Measurements from ENCODE around the gene ARMC2. TPM values are rescaled to one million over a fixed set of nuclear protein-coding genes. Genes with fewer than 3 reads are reported as not detected.
"Not testable (repeated sequence)": the region's sequence is repeated elsewhere in the genome, so short reads cannot be mapped to it uniquely, and the experiment has no call there.

Gene ARMC2
- total RNA-seq, 2 experiments from 2014 or later, result 12.2 to 13.6 TPM

- Mint-ChIP-seq H3K9me3 (peaks cover 2% of the 10 kb centered on the region), H3K27me3 (peaks cover 2% of the 10 kb centered on the region), H3K4me1 (peaks cover 15% of the 10 kb centered on the region), H3K36me3 (ENCODE audit: low read depth) (no peaks in the 10 kb centered on the region), H3K27ac (no peak overlapping the region), H3K4me3 (no peak overlapping the region)
- DNase-seq, result no peak
- ChIA-PET POLR2A (no interaction called here), CTCF (interaction anchor here (1.4 kb wide), 1 partner anchor 265 kb away, joined by 6 read pairs; no protein-coding TSS in a partner anchor)
Observed at GRCh38 chr6:108809211-108809610, 39.0 kb upstream of the ARMC2 start.

DNA sequence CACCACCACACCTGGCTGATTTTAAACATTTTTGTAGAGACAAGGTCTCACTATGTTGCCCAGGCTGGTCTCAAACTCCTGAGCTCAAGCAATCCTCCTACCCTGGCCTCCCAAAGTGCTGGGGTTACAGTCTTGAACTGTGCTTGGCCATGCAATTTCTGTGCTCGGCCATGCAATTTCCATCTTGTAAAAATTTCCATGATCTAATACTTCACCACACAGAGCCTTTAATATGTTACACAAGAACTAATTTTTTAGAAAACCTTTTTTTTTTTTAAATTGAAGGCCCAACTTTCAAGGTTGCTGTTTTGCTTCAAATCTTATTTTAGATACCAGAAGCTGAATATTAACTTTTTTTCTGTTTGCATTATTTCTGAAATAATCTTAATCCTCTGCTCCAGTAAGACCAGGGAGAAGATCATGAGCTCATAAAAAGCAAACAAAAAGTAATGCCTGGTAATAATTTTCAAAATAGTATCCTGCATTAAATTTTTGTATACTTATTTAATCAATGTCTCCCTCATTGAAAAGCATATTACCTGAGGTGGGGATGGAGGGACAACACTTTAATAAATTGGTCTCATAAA is 38.1 kb upstream of the ARMC2 start:
- peaks cover 2% of the 10 kb centered on the region for H3K9me3 Mint-ChIP-seq
- peaks cover 10% of the 10 kb centered on the region for H3K27me3 Mint-ChIP-seq
- no peak overlapping the region for H3K4me3 Mint-ChIP-seq
- peaks cover 12% of the 10 kb centered on the region for H3K4me1 Mint-ChIP-seq
- H3K27ac Mint-ChIP-seq, result no peak overlapping the region
- no peak for DNase-seq
- ChIA-PET CTCF (interaction anchor here (1.4 kb wide), 1 partner anchor 266 kb away, joined by 6 read pairs; no protein-coding TSS in a partner anchor), POLR2A (no interaction called here)
- H3K36me3 Mint-ChIP-seq (ENCODE audit: low read depth), result no peaks in the 10 kb centered on the region

- POLR2A ChIA-PET, result no interaction called here
- CTCF ChIA-PET, result no interaction called here
Observed at GRCh38 chr6:108811490-108811889, 36.7 kb upstream of the ARMC2 start.

DNA sequence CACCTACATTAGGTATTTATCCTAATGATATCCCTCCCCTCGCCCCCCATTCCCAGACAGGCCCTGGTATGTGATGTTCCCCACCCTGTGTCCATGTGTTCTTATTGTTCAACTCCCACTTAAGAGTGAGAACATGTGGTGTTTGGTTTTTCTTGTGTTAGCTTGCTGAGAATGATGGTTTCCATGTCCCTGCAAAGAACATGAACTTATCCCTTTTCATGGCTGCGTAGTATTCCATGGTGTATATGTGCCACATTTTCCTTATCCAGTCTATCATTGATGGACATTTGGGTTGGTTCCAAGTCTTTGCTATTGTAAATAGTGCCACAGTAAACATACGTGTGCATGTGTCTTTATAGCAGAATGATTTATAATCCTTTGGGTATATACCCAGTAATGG is 35.0 kb upstream of the ARMC2 start:
- peaks cover 14% of the 10 kb centered on the region for H3K9me3 Mint-ChIP-seq
- H3K4me3 Mint-ChIP-seq; POLR2A ChIA-PET; H3K36me3 Mint-ChIP-seq (ENCODE audit: low read depth); CTCF ChIA-PET; DNase-seq; H3K4me1 Mint-ChIP-seq; H3K27ac Mint-ChIP-seq: not testable (repeated sequence)
- peaks cover 24% of the 10 kb centered on the region for H3K27me3 Mint-ChIP-seq

More at GRCh38 chr6:108811490-108811889, 36.7 kb upstream of the ARMC2 start:
- H3K27me3 Mint-ChIP-seq, result peaks cover 20% of the 10 kb centered on the region
- H3K9me3 Mint-ChIP-seq, result peaks cover 2% of the 10 kb centered on the region
- DNase-seq, result no peak
- no peaks in the 10 kb centered on the region for H3K4me1 Mint-ChIP-seq
- no peaks in the 10 kb centered on the region for H3K36me3 Mint-ChIP-seq (ENCODE audit: low read depth)
- H3K27ac Mint-ChIP-seq, result no peak overlapping the region
- no peak overlapping the region for H3K4me3 Mint-ChIP-seq

DNA sequence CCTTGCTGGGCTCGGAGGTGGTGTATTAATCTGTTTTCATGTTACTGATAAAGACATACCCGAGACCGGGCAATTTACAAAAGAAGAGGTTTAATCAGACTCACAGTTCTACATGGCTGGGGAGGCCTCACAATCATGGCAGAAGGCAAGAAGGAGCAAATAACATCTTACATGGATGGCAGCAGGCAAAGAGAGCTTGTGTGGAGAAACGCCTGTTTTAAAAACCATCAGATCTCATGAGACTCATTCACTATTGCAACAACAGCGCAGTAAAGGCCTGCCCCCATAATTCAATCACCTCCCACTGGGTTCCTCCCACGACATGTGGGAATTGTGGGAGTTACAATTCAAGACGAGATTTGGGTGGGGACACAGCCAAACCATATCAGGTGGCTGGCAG is 30.9 kb upstream of the ARMC2 start:
- H3K4me3 Mint-ChIP-seq; POLR2A ChIA-PET; DNase-seq; H3K27ac Mint-ChIP-seq; H3K36me3 Mint-ChIP-seq (ENCODE audit: low read depth); H3K4me1 Mint-ChIP-seq; CTCF ChIA-PET: not testable (repeated sequence)
- H3K27me3 Mint-ChIP-seq, result peaks cover 27% of the 10 kb centered on the region
- peaks cover 19% of the 10 kb centered on the region for H3K9me3 Mint-ChIP-seq

DNA sequence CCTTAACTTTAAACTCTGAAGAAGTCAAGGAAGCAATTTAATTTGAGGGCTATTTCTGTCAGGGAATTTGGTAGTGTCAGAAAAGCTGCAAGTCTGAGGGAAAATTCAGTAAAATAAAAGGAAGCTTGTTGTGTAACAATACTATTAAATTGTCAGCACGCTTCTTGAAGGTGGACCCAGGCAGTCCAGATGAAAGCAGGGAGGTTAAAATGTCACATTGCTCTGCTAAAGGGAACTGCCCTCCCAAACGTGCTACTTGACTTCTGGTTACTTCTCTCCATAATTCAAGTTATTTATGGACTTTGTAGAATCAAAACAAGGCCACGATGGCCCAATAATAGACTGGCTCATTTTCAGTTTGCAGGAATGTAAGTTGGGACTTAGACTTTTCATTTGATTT is 28.2 kb upstream of the ARMC2 start:
- POLR2A ChIA-PET, result no interaction called here
- peaks cover 9% of the 10 kb centered on the region for H3K36me3 Mint-ChIP-seq (ENCODE audit: low read depth)
- H3K27me3 Mint-ChIP-seq, result peaks cover 18% of the 10 kb centered on the region
- H3K9me3 Mint-ChIP-seq, result peaks cover 23% of the 10 kb centered on the region
- CTCF ChIA-PET, result no interaction called here
- no peaks in the 10 kb centered on the region for H3K4me1 Mint-ChIP-seq
- no peak overlapping the region for H3K27ac Mint-ChIP-seq
- no peak for DNase-seq
- no peak overlapping the region for H3K4me3 Mint-ChIP-seq

- Mint-ChIP-seq H3K27me3 (peaks cover 2% of the 10 kb centered on the region), H3K27ac (no peak overlapping the region), H3K4me3 (no peak overlapping the region), H3K4me1 (peaks cover 4% of the 10 kb centered on the region), H3K9me3 (peaks cover 32% of the 10 kb centered on the region), H3K36me3 (ENCODE audit: low read depth) (peaks cover 16% of the 10 kb centered on the region)
- POLR2A ChIA-PET, result no interaction called here
- CTCF ChIA-PET, result interaction anchor here (2.2 kb wide), 1 partner anchor 16 kb away, joined by 5 read pairs; no protein-coding TSS in a partner anchor
- no peak for DNase-seq
Observed at GRCh38 chr6:108822401-108822800, 25.8 kb upstream of the ARMC2 start.

DNA sequence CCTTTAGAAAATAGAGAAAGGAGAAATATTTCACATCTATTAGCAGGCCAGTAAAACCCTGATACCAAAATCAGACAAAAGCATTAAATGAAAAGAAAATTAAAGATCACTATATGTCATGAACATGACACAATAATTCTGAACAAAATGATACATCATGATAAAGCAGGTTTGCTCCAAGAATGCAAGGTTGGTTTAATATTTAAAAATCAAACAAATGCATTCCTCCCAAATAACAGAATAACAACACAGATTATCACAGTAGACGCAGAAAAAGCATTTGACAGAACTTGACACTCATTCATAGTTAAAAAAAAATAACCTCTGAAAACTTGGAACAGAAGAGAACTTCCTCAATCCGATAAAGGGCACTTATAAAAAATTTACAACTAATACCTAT is 22.9 kb upstream of the ARMC2 start:
- POLR2A ChIA-PET, result no interaction called here
- peaks cover 7% of the 10 kb centered on the region for H3K27me3 Mint-ChIP-seq
- CTCF ChIA-PET, result no interaction called here
- H3K36me3 Mint-ChIP-seq (ENCODE audit: low read depth), result peaks cover 15% of the 10 kb centered on the region
- H3K27ac Mint-ChIP-seq, result no peak overlapping the region
- H3K9me3 Mint-ChIP-seq, result peaks cover 23% of the 10 kb centered on the region
- H3K4me3 Mint-ChIP-seq, result no peak overlapping the region
- peaks cover 12% of the 10 kb centered on the region for H3K4me1 Mint-ChIP-seq
- DNase-seq, result no peak

DNA sequence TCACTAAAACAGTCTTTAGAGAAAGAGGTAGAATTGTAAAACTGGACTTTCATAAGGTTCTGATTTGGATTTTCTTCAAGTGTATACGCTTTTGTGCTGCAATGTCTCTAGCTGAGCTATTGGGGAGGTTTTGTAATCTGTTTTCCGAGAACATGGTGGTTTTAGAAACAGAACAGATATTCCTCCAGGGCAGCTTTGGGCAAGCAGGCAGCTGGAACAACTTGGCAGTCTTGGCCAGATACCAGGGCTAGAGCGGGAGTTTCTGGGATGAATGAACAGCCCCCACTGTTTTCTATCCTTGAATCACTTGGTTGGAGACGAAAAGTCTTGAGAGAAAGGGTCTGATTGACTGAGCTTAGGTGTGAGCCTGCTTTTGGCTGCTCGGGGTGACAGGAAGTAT is 17.1 kb upstream of the ARMC2 start:
- POLR2A ChIA-PET, result no interaction called here
- H3K9me3 Mint-ChIP-seq, result peaks cover 9% of the 10 kb centered on the region
- H3K27ac Mint-ChIP-seq, result no peak overlapping the region
- CTCF ChIA-PET, result no interaction called here
- DNase-seq, result no peak
- H3K4me1 Mint-ChIP-seq, result peaks cover 28% of the 10 kb centered on the region
- peaks cover 17% of the 10 kb centered on the region for H3K27me3 Mint-ChIP-seq
- H3K4me3 Mint-ChIP-seq, result no peak overlapping the region
- H3K36me3 Mint-ChIP-seq (ENCODE audit: low read depth), result peaks cover 9% of the 10 kb centered on the region

- H3K4me3 Mint-ChIP-seq, result no peak overlapping the region
- POLR2A ChIA-PET, result interaction anchor here (1.1 kb wide), 1 partner anchor 31 kb away, joined by 3 read pairs; no protein-coding TSS in a partner anchor
- H3K4me1 Mint-ChIP-seq, result peaks cover 36% of the 10 kb centered on the region
- peaks cover 2% of the 10 kb centered on the region for H3K36me3 Mint-ChIP-seq (ENCODE audit: low read depth)
- DNase-seq, result no peak
- H3K9me3 Mint-ChIP-seq, result no peaks in the 10 kb centered on the region
- no peak overlapping the region for H3K27ac Mint-ChIP-seq
- CTCF ChIA-PET, result interaction anchor here (1.0 to 1.3 kb wide), 2 partner anchors 60 to 291 kb away, joined by 3 to 5 read pairs; no protein-coding TSS in a partner anchor
- H3K27me3 Mint-ChIP-seq, result peaks cover 17% of the 10 kb centered on the region
Observed at GRCh38 chr6:108832738-108833137, 15.5 kb upstream of the ARMC2 start.

DNA sequence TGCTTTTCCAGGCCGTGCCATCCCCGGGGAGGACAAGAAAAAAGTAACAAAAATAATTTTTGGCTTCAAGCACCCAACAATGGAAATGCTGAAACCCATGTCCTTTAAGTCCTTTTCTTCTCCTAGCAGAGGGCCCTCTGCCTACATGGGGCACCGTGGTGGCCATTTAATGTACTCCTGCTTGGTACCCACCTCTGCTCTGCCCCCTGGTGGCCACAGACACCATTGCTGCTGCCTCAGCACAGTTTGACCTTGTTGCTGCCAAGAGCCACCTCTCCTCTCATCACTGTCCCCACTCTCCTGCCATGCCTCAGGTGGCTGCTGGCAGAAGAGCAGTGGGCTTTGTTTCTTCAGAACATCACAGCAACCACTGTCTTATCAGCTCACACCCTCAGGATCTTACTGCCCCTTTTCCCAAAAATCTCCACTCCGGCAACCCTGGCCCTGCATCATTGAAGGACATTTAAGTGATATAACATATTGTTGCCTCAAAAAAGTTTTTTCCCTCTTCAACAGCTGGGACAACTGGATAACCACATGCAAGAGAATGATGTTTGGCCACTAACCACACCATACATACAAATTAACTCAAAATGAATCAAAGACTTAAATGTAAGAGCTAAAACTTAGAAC is 12.9 kb upstream of the ARMC2 start:
- DNase-seq, result peak; percentile 88
- Mint-ChIP-seq H3K4me1 (peaks cover 49% of the 10 kb centered on the region), H3K36me3 (ENCODE audit: low read depth) (no peaks in the 10 kb centered on the region), H3K4me3 (no peak overlapping the region), H3K9me3 (no peaks in the 10 kb centered on the region), H3K27ac (no peak overlapping the region), H3K27me3 (peaks cover 12% of the 10 kb centered on the region)
- ChIA-PET POLR2A (interaction anchor here (0.8 to 1.5 kb wide), 5 partner anchors 40 to 294 kb away, joined by 3 to 7 read pairs (median 3); no protein-coding TSS in a partner anchor), CTCF (interaction anchor here (0.7 to 3.0 kb wide), 17 partner anchors 9 to 314 kb away, joined by 3 to 19 read pairs (median 6); partner anchors contain the start of gene ARMC2)

DNA sequence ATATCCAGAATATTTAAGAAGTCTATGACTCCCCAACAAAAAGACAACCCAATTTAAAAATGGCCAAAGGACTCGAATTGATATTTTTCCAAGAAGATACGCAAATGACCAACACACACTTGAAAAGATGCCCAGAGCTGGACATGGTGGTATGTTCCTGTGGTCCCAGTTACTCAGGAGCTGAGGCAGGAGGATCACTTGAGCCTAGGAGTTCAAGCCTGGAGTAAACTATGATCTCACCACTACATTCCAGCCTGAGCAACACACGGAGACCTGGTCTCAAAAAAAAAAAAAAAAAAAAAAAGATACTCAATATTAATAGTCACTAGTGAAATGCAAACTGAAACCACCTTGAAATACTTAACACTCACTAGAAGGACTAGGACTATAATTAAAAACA is 12.2 kb upstream of the ARMC2 start:
- Mint-ChIP-seq H3K9me3 (no peaks in the 10 kb centered on the region), H3K4me3 (no peak overlapping the region), H3K36me3 (ENCODE audit: low read depth) (no peaks in the 10 kb centered on the region), H3K27me3 (peaks cover 10% of the 10 kb centered on the region), H3K4me1 (peaks cover 49% of the 10 kb centered on the region), H3K27ac (no peak overlapping the region)
- no peak for DNase-seq
- ChIA-PET CTCF (interaction anchor here (0.7 to 3.6 kb wide), 21 partner anchors 9 to 1132 kb away, joined by 3 to 19 read pairs (median 5); partner anchors contain the start of gene ARMC2), POLR2A (interaction anchor here (0.8 to 1.5 kb wide), 7 partner anchors 39 to 295 kb away, joined by 3 to 7 read pairs (median 3); no protein-coding TSS in a partner anchor)

GRCh38 chr6:108837236-108837971 is 10.8 kb upstream of the ARMC2 start:
- ChIA-PET CTCF (interaction anchor here (0.7 to 3.6 kb wide), 6 partner anchors 10 to 295 kb away, joined by 3 to 19 read pairs (median 4); partner anchors contain the start of gene ARMC2), POLR2A (interaction anchor here (0.9 to 2.1 kb wide), 4 partner anchors 10 to 234 kb away, joined by 3 to 9 read pairs (median 4); partner anchors contain the start of gene ARMC2)
- Mint-ChIP-seq H3K4me1 (peaks cover 44% of the 10 kb centered on the region), H3K27ac (peak overlapping the region; percentile 55), H3K4me3 (no peak overlapping the region), H3K27me3 (peaks cover 2% of the 10 kb centered on the region), H3K9me3 (no peaks in the 10 kb centered on the region), H3K36me3 (ENCODE audit: low read depth) (no peaks in the 10 kb centered on the region)
- DNase-seq, result no peak

Data from activated CD4-positive, alpha-beta memory T cell treated with anti-CD3 and anti-CD28 coated beads, Interleukin-2, amount 10 ng/mL, durations not matched to agents 7 days and 5 days (primary cell).